WTC11 (cell line): ENCODE measurements around the gene BZW2. TPM values are rescaled to one million over a fixed set of nuclear protein-coding genes. Genes with fewer than 3 reads are reported as not detected.

Experiments used
- ATAC-seq: fragments of 200-7000 bp; cut with Tn5 transposase; 2 replicates; pipeline ENCODE4 v1.10.0; 2021; ENCODE audit warnings: mild to moderate bottlenecking, moderate library complexity
- CTCF ChIA-PET: fragments of 300-600 bp; sonication (Branson Sonifier 250); formaldehyde crosslinking; loops from one replicate; lab custom pipeline; 2021; ENCODE audit warnings: antibody characterized with exemption; lab: Charles Lee
- POLR2A ChIA-PET: fragments of 350-600 bp; sonication (Branson Sonifier 250); formaldehyde crosslinking; loops from one replicate; lab custom pipeline; 2021; ENCODE audit warnings: antibody characterized with exemption; lab: Charles Lee
- DNase-seq: peaks from one replicate; pipeline ENCODE4 v3.0.0; 2021; ENCODE audit warnings: low spot score
- H3K27ac Mint-ChIP-seq: 2 replicates; pipeline ENCODE4 v1.8.0; 2021; ENCODE audit warnings: mixed read lengths
- H3K27me3 Mint-ChIP-seq: 2 replicates; pipeline ENCODE4 v1.8.0; 2021; ENCODE audit warnings: low read depth, mild to moderate bottlenecking, moderate library complexity, mixed read lengths
- H3K36me3 Mint-ChIP-seq: 2 replicates; pipeline ENCODE4 v1.8.0; 2021; ENCODE audit warnings: mixed read lengths
- H3K4me1 Mint-ChIP-seq: 2 replicates; pipeline ENCODE4 v1.8.0; 2022; ENCODE audit warnings: mixed read lengths
- H3K4me3 Mint-ChIP-seq: 2 replicates; pipeline ENCODE4 v1.8.0; 2021; ENCODE audit warnings: mild to moderate bottlenecking, moderate library complexity, mixed read lengths
- H3K9me3 Mint-ChIP-seq: 2 replicates; pipeline ENCODE4 v1.8.0; 2021; ENCODE audit warnings: mixed read lengths
- AR ChIP-seq: fragments of 250-450 bp; sonication (Bioruptor Pico); IDR thresholded peaks from 2 replicates; pipeline ENCODE4 v1.9.0; 2021; ENCODE audit warnings: mild to moderate bottlenecking
- ARID4B ChIP-seq: sonication (generic); formaldehyde crosslinking; IDR thresholded peaks from 2 replicates; pipeline ENCODE4 v1.8.0; 2023; ENCODE audit warnings: missing genetic modification reagents, mild to moderate bottlenecking, borderline replicate concordance
- ATF2 ChIP-seq: sonication (generic); formaldehyde crosslinking; IDR thresholded peaks from 2 replicates; pipeline ENCODE4 v1.8.1; 2022; ENCODE audit warnings: low read depth, missing genetic modification reagents, borderline replicate concordance
- CBFB ChIP-seq: sonication (generic); formaldehyde crosslinking; IDR thresholded peaks from 2 replicates; pipeline ENCODE4 v1.8.1; 2022; ENCODE audit warnings: mild to moderate bottlenecking, low read depth, missing genetic modification reagents
- CREB1 ChIP-seq: sonication (generic); formaldehyde crosslinking; IDR thresholded peaks from 2 replicates; pipeline ENCODE4 v1.8.0; 2023; ENCODE audit warnings: mild to moderate bottlenecking, missing genetic modification reagents
- CTCF ChIP-seq: fragments of 200-600 bp; IDR thresholded peaks from 2 replicates; pipeline ENCODE4 v1.8.0; 2022; ENCODE audit warnings: antibody characterized with exemption
- E2F4 ChIP-seq: sonication (generic); formaldehyde crosslinking; IDR thresholded peaks from 2 replicates; pipeline ENCODE4 v1.8.1; 2022; ENCODE audit warnings: low read depth, mild to moderate bottlenecking, moderate library complexity, missing genetic modification reagents, borderline replicate concordance
- FOXP4 ChIP-seq: sonication (generic); formaldehyde crosslinking; IDR thresholded peaks from 2 replicates; pipeline ENCODE4 v1.8.0; 2022; ENCODE audit warnings: mild to moderate bottlenecking, missing genetic modification reagents
- IRF2 ChIP-seq: sonication (generic); formaldehyde crosslinking; IDR thresholded peaks from 2 replicates; pipeline ENCODE4 v1.8.0; 2022; ENCODE audit warnings: low read depth, missing genetic modification reagents, borderline replicate concordance
- JUN ChIP-seq: sonication (generic); formaldehyde crosslinking; IDR thresholded peaks from 2 replicates; pipeline ENCODE4 v1.8.0; 2023; ENCODE audit warnings: mild to moderate bottlenecking, missing genetic modification reagents
- OVOL2 ChIP-seq: fragments of 250-450 bp; sonication (Bioruptor Pico); IDR thresholded peaks from 2 replicates; pipeline ENCODE4 v1.9.0; 2021; ENCODE audit warnings: mild to moderate bottlenecking, borderline replicate concordance
- RELA ChIP-seq: sonication (generic); formaldehyde crosslinking; IDR thresholded peaks from 2 replicates; pipeline ENCODE4 v1.8.1; 2022; ENCODE audit warnings: missing genetic modification reagents, mild to moderate bottlenecking, borderline replicate concordance
- TEAD4 ChIP-seq: sonication (generic); formaldehyde crosslinking; IDR thresholded peaks from 2 replicates; pipeline ENCODE4 v1.8.0; 2022; ENCODE audit warnings: mild to moderate bottlenecking, missing genetic modification reagents
- ZBTB21 ChIP-seq: sonication (generic); formaldehyde crosslinking; IDR thresholded peaks from 2 replicates; pipeline ENCODE4 v1.8.1; 2023; ENCODE audit warnings: mild to moderate bottlenecking, missing genetic modification reagents, borderline replicate concordance
- ZBTB43 ChIP-seq: sonication (generic); formaldehyde crosslinking; IDR thresholded peaks from 2 replicates; pipeline ENCODE4 v1.8.1; 2023; ENCODE audit warnings: mild to moderate bottlenecking, missing genetic modification reagents
- ZNF219 ChIP-seq: sonication (generic); formaldehyde crosslinking; IDR thresholded peaks from 2 replicates; pipeline ENCODE4 v1.8.0; 2023; ENCODE audit warnings: missing genetic modification reagents, mild to moderate bottlenecking, borderline replicate concordance
- ZNF423 ChIP-seq: fragments of 250-450 bp; sonication (Bioruptor Pico); IDR thresholded peaks from 2 replicates; pipeline ENCODE4 v2.1.2; 2022; ENCODE audit warnings: mild to moderate bottlenecking, moderate library complexity
- ZNF512 ChIP-seq: sonication (generic); formaldehyde crosslinking; IDR thresholded peaks from 2 replicates; pipeline ENCODE4 v1.8.1; 2022; ENCODE audit warnings: missing genetic modification reagents, borderline replicate concordance
- total RNA-seq: library from RNA; stranded (reverse); gene quantifications from 3 replicates; pipeline ENCODE4 v1.2.3, GENCODE V29; 2021

The BZW2 gene
- total RNA-seq, 1 experiment from 2014 or later, result 105 TPM

GRCh38 chr7:16727736-16728135, 81.8 kb downstream of the BZW2 start:
- Mint-ChIP-seq H3K27me3 (no peaks in the 10 kb centered on the region), H3K27ac (no peak overlapping the region), H3K4me1 (no peaks in the 10 kb centered on the region), H3K4me3 (no peak overlapping the region), H3K36me3 (no peaks in the 10 kb centered on the region), H3K9me3 (no peaks in the 10 kb centered on the region)
- ATAC-seq (no peak), DNase-seq (no peak)
- ChIA-PET POLR2A (no interaction called here), CTCF (interaction anchor here (0.5 kb wide), 1 partner anchor 15 kb away, joined by 3 read pairs; no protein-coding TSS in a partner anchor)
- TF ChIP-seq ZBTB43 (CRISPR knock-in tag) (no peak), CREB1 (CRISPR knock-in tag) (no peak), ARID4B (CRISPR knock-in tag) (no peak), JUN (CRISPR knock-in tag) (no peak), CTCF (no peak), ZNF423 (no peak), ZNF219 (no peak), OVOL2 (CRISPR knock-in tag) (no peak), ATF2 (CRISPR knock-in tag) (no peak), E2F4 (CRISPR knock-in tag) (no peak), IRF2 (CRISPR knock-in tag) (no peak), AR (no peak), RELA (CRISPR knock-in tag) (no peak), ZNF512 (no peak), ZBTB21 (no peak), FOXP4 (CRISPR knock-in tag) (no peak), TEAD4 (no peak), CBFB (CRISPR knock-in tag) (no peak)
